Activated naive CD4-positive, alpha-beta T cell treated with Interleukin-2 at 50 U/mL for 16 hours (primary cell): Measurements from ENCODE around the gene RPLP1.

Experiments used
- DNase-seq: peaks from one replicate; pipeline ENCODE4 v3.0.0-alpha.2; 2020

The RPLP1 gene

GRCh38 chr15:69472046-69472445, 19.4 kb downstream of the RPLP1 start:
- no peak for DNase-seq

GRCh38 chr15:69472562-69472961, 19.9 kb downstream of the RPLP1 start:
- DNase-seq: no peak

GRCh38 chr15:69474291-69474690, 21.7 kb downstream of the RPLP1 start:
- DNase-seq: no peak

GRCh38 chr15:69474846-69475455, 22.3 kb downstream of the RPLP1 start:
- no peak for DNase-seq

GRCh38 chr15:69475769-69476358, 23.2 kb downstream of the RPLP1 start:
- DNase-seq: peak; percentile 77

DNA sequence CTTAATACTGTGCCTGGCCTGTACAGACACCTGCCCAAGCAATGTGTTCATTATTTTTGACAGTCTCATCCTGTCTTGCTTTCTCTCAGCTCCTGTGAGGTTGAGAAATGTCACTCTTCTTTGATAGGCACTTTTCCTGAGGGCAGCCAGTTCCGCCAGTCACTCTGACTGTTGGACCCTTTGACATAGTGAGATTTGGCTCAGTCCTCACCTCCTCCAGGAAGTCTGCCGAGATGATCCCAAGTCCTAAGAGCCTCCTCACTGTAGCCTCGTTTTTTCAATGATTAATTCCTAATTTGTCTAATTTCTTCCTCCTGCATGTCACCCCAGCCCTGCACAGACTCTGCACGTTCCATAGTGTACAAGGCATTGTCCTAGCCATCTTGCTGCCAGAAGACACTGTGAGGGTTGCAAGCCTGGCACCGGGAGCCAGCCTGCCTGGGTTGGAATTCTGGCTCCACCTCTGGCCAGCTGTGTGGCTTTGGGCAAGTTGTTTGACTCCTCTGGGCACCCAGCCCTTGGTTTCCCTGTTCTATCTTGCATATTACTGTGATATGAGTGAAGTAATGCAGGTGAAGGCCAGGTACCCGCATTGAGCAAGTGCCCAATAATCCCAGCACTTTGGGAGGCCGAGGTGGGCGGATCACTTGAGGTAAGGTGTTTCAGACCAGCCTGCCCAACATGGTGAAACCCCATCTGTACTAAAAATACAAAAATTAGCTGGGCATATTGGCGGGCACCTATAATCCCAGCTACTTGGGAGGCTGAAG, 24.3 kb downstream of the RPLP1 start:
- no peak for DNase-seq

- DNase-seq: peak; percentile 51
These were observed 25.7 kb downstream of the RPLP1 start for GRCh38 chr15:69478259-69478781.

- no peak for DNase-seq
These were observed 26.5 kb downstream of the RPLP1 start for GRCh38 chr15:69479081-69479480.

GRCh38 chr15:69479971-69480370, 27.4 kb downstream of the RPLP1 start:
- no peak for DNase-seq

DNA sequence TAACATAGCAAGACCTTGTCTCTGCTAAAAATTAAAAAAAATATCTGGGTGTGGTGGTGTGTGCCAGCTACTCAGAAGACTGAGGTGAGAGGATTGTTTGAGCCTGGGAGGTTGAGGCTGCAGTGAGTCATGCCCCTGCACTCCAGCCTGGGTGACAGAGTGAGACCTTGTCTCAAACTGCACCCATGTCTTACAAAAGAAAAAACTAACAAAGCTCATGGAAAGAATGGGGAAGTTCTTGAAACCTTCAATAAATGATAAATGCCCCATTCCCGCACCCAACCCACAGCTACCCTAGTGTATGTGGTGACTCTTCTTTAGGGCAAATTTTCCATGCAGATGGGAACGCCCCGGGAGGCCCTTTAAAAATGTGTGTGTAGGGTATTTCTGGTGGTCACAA, 28.3 kb downstream of the RPLP1 start:
- DNase-seq: no peak

GRCh38 chr15:69482686-69483256, 30.2 kb downstream of the RPLP1 start:
- DNase-seq: no peak

GRCh38 chr15:69484837-69485236, 32.2 kb downstream of the RPLP1 start:
- no peak for DNase-seq

GRCh38 chr15:69486481-69487110, 34.0 kb downstream of the RPLP1 start:
- DNase-seq: no peak

- no peak for DNase-seq
These were observed 36.5 kb downstream of the RPLP1 start for GRCh38 chr15:69489073-69489571.

DNA sequence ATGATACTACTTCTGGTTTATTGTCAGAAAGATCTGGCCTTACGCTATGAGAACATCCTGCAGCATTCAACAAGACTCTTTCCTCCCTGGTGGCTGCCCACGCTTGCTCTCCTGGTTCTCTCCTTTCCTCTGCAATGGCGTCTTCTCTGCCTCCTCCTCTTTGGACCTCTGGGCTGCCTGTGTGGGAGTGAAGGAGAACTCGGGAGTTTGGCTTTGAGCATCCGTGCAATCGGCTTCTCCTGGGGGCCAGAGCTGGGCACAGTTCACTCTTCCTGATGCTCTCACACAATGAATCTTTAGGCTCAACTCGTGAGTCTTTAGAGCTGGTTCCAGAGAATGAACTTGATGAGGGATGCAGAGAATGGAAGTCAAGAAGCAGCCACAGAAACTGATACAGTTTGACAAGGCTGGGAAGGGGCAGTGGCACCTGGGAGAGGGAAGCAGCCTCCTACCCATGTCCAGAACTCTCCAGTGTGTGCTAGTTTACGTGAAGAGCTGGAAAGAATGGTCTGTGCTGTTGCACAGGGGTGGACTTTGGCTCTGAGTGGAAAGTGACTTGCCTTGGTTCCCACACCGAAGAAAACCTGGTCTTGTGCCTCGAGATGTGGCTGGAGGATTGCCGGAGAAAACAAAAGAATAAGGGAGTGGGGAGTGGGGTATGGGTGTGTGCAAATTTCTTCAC, 37.9 kb downstream of the RPLP1 start:
- no peak for DNase-seq

- DNase-seq: no peak
These were observed 38.5 kb downstream of the RPLP1 start for GRCh38 chr15:69491038-69491505.

DNA sequence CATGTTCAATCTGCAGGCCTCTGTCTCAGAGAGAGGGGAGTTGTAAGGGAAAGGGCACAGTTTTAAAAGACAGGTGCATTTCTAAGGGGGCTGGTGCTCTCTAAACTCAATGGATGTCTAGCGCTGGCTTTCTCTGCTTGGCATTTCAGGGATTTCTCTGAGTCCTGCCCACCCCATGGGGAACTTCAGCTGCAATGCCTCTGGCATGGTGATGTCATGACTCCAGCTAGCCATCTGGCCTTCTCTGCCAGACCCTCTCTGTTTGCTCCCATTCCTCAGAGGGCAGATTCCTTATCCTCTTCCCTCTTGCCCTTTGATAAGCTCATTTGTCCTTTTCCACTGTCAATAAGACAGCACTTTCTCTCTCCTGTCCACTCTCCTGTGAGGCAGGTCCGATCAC, 40.8 kb downstream of the RPLP1 start:
- DNase-seq: no peak

DNA sequence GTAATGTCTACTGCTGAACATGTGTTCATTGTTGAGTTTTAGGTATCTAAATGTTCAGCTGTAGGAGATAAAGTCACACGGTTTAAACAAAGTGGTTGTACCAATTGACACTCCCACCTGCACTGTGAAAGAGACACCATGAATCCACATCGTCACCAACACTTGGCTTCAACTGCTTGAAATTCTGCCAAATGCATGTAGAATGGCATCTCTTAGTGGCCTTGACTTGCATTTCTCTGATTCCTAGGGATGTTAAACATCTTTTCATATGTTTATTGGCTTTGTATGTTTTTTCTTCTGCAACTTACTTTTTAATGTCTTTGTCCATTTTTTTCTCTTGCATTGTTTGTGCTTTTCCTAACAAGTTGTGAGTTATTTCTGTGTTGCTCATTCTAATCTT, 43.4 kb downstream of the RPLP1 start:
- DNase-seq: no peak

DNA sequence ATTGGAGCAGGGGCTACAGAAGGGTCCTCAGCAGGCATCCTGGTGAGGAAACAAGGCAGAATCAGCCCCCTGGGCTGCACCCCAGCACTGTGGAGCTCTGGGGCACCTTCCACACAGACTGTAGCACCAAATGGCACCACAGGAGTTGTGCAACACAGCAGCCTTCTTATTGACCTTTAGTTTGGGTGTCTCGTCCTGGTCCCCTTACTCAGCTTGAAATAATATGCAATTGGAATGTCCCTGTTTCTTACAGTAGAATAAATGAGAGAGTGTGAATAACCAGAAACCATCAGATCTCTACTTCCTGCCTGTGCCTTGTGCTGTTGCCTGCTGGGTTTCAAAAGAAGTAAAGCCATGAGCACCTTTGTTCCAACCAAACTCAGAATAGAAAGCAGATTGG, 44.5 kb downstream of the RPLP1 start:
- DNase-seq: no peak

DNA sequence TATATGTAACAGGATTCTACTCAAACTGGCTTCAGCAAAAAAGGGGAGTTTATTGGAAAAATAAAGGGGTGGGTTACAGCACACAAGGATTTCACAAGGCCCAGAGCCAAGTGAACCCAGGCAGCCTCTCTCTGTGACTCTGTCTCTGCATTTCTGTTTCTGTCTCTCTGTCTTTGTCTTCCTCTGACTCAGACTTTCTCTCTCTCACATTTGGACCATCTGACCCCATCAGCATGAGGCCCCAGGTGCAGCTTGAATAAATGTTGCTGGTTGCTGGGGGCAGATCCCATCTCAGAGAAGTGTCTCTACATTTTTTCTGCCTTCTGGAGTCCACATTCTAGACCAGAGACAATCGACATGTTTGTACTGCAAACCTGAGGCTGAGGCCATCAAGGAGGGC, 45.0 kb downstream of the RPLP1 start:
- DNase-seq: no peak

DNA sequence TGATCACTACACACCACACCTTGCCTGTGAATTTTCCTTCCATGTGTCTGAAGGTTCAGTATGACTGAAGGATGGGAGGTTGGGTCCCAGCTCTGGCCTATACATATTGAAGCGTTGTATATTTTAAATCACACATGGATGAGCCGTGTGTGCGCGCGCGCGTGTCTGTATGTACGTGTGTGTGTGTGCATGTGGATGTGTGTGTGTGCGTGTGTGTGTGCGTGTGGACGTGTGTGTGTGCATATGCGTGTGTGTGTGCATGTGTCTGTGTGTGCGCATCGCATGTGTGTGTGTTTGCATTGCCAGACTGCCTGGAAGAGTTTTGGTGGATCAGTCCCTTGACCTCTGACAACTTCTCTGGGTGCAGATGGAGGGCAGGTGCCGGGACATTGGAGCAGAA, 45.7 kb downstream of the RPLP1 start:
- DNase-seq: no peak

GRCh38 chr15:69498987-69499386, 46.4 kb downstream of the RPLP1 start:
- no peak for DNase-seq
